ENCODE measurements around the gene GRM8. TPM values are rescaled to one million over a fixed set of nuclear protein-coding genes. Genes with fewer than 3 reads are reported as not detected.

Gene GRM8
- total RNA-seq, 1 donor from 2014 or later, result not detected

DNA sequence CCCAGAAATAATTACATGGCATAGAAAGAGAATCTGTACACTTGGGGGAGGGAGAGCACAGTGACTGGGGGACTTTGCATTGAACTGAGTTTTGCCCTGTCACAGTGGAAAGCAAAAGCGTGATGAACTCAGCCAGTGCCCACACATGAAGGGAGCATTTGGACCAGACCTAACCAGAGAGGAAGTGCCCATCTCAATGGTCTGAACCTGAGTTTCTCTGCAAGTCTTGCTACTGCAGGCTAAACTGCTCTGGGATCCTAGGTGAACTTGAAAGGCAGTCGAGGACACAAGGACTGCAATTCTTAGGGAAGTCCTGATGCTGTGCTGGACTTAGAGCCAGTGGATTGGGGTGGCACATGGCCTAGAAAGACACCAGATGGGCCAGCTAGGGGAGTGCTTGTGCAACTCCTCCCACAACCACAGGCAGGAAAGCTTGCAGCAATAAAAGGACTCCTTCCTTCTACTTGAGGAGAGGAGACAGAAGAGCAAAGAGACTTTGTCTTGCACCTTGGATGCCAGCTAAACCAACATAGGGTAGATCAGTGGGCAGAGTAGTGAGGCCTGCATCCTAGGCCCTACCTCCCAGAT lies 259.0 kb downstream of the GRM8 start:
- TF ChIP-seq, protein P1, sequence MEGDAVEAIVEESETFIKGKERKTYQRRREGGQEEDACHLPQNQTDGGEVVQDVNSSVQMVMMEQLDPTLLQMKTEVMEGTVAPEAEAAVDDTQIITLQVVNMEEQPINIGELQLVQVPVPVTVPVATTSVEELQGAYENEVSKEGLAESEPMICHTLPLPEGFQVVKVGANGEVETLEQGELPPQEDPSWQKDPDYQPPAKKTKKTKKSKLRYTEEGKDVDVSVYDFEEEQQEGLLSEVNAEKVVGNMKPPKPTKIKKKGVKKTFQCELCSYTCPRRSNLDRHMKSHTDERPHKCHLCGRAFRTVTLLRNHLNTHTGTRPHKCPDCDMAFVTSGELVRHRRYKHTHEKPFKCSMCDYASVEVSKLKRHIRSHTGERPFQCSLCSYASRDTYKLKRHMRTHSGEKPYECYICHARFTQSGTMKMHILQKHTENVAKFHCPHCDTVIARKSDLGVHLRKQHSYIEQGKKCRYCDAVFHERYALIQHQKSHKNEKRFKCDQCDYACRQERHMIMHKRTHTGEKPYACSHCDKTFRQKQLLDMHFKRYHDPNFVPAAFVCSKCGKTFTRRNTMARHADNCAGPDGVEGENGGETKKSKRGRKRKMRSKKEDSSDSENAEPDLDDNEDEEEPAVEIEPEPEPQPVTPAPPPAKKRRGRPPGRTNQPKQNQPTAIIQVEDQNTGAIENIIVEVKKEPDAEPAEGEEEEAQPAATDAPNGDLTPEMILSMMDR (conservative IDR thresholded peaks at IDR 0.05; ENCODE audit: low read depth, low read length), result no peak
- DNase-seq (ENCODE audit: low read depth), result no peak
- no peak overlapping the region for H3K4me3 ChIP-seq (ENCODE audit: low read depth, low read length)

DNA sequence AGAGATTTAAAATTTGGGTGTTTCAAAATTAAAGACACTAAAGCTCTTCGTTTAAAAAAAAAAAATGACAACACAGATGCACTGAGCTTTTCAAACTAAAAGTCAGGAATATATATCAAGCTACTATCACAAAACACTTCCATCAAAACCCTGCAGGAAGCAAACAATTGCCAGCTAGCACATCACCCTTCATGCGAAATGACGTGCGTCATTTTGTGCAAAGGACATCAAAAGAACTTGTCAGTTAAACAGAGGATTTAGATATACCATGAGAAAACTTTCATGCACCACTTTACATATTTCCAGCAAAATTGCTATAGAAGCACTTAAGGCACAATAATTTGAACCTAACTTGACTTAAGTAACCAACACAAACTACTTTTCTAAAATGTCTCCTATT lies 264.7 kb downstream of the GRM8 start:
- TF ChIP-seq, protein P1 (conservative IDR thresholded peaks at IDR 0.05; ENCODE audit: low read depth, low read length), result no peak
- DNase-seq (ENCODE audit: low read depth), result no peak
- H3K4me3 ChIP-seq (ENCODE audit: low read depth, low read length), result no peak overlapping the region

DNA sequence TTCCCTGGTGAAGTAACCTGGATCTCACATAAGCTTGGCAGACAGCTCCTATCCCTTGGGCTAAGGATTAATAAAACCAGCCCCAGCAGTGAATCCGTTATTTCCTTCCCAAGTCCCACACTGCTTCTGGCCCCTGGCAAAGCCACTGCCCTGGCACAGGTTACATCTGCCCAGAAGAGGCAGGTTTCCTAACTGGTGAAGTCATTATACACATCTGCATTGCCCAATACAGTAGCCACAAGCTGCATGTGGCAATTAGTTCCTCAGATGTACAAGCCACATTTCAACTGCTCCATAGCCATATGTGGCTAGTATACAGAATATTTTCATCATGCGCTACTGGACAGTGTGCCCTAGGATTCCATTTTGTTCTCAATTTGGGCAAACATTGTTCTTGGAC lies 273.0 kb downstream of the GRM8 start:
- TF ChIP-seq, protein P1 (conservative IDR thresholded peaks at IDR 0.05; ENCODE audit: low read depth, low read length), result no peak
- no peak overlapping the region for H3K4me3 ChIP-seq (ENCODE audit: low read depth, low read length)
- no peak for DNase-seq (ENCODE audit: low read depth)

DNA sequence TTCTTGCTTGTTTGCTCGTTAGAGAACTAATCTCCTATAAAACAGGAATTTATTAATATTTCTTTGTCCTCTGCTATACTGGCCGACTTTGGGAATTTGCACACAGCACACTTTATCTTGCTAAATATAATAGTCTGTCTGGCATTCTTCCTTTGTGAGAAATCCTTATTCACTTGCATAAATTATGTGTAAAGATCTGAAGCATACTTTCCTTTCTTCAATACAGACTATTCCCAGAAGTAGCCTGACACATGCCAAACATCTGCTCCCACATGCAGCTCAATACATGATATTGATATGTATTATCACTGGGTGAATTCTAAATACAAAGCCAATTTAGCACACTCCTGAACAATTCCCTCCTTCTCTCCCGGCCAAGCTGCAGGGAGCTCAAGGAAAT lies 273.9 kb downstream of the GRM8 start:
- DNase-seq (ENCODE audit: low read depth), result no peak
- no peak overlapping the region for H3K4me3 ChIP-seq (ENCODE audit: low read depth, low read length)
- TF ChIP-seq, protein P1 (conservative IDR thresholded peaks at IDR 0.05; ENCODE audit: low read depth, low read length), result no peak

DNA sequence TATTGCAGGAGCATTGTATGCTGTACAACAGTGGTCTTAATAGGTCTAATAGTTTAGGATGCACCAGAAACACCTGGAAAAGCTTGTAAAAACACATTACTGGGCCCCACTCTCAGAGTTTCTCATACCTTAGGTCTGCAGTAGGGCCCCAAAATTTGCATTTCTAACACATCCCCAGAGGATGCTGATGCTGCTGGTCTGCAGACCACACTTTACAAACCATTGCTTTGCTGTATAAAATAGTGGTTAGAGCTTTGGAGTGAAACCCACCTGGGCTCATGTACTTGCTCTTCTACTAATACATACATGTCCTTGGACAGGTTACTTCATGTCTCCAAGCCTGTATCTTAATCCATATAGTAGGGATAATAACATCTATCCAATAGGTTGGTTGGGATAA lies 279.7 kb downstream of the GRM8 start:
- H3K4me3 ChIP-seq (ENCODE audit: low read depth, low read length), result no peak overlapping the region
- no peak for DNase-seq (ENCODE audit: low read depth)
- TF ChIP-seq, protein P1 (conservative IDR thresholded peaks at IDR 0.05; ENCODE audit: low read depth, low read length), result no peak

DNA sequence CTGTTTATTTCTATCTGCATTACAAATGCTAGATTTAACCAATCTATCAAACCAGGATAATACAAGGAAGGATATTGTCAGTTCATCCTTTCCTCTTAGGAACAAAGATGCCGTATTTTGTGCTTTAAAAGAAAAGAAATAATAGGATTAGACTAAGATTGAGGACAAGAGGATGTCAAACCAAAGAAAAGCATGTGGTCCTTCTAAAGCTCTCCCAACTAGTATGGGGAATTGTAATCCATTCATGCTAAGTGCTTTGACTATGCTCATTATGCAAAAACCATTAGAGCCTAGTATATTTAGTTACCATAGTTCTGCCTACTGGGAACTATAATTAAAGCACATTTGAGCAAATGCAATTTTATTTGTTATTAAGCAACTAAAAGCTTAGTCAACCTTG lies 280.2 kb downstream of the GRM8 start:
- no peak overlapping the region for H3K4me3 ChIP-seq (ENCODE audit: low read depth, low read length)
- no peak for DNase-seq (ENCODE audit: low read depth)
- TF ChIP-seq, protein P1 (conservative IDR thresholded peaks at IDR 0.05; ENCODE audit: low read depth, low read length), result no peak

DNA sequence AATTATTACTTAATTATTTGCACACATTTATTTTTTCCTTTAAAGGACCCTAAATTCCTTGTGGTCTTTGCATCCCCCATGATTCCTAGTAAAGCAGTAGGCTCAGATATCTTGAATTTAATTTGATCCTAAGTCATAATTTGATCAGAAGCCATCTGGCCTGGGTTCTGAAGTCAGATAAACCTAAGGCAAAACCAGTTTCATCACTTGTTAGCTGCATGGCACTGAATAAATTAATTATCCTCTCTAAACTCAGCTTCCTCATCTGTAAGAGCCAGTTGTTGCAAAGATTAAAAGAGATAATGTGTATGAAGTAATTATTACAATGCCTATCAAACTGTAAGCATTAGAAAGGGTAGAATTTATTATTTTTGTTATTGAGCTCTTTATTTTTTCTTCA lies 293.1 kb downstream of the GRM8 start:
- DNase-seq (ENCODE audit: low read depth), result no peak
- no peak overlapping the region for H3K4me3 ChIP-seq (ENCODE audit: low read depth, low read length)
- TF ChIP-seq, protein P1 (conservative IDR thresholded peaks at IDR 0.05; ENCODE audit: low read depth, low read length), result no peak
